ENCODE measurements around the gene MYBPC2. TPM values are rescaled to one million over a fixed set of nuclear protein-coding genes. Genes with fewer than 3 reads are reported as not detected.
"Not testable (repeated sequence)": the region's sequence is repeated elsewhere in the genome, so short reads cannot be mapped to it uniquely, and the experiment has no call there.

Gene MYBPC2
- total and polyA plus RNA-seq, 12 donors, result 0.03 to 1.6 TPM; not detected in 10

DNA sequence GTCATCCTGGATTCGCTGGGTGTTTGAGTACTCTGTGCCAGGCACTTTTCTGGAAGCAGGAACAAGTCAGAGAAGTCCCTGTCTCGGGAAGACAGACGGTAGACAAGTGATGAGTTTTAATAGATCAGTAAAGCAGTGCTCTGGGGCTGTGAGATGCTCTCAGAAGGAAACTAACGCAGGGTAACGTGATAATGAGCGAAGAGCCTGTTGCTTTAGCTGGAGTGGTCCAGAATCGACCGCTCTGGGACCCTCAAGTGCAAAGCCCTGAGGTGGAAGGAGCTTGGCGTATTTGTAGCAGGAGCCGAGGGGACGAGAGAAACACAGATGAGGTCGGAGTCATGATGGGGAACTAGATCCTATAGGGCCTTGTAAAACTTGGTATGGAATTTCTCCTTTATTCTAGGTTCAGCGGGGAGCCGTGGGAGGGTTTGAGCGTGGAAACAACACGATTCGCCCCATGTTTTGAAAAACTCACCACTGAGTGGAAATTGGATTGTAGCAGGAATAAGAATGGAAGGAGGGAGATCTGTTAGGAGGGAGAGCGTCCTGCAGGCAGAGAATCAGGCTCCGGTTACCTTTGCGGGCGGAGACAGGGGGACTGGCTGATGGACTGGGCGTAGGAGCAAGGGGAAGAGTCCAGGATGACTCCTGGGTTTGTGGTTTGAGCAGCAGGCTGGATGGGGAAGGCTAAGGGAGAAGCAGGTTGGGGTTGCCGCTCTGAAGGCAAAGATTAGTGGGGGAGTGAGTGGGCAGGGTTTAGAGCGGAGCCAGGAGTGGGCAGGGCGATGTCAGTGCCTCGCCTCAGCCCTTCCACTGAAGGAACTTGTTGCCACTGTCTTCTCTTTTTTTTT lies 47.8 kb upstream of the MYBPC2 start:
- H3K9me3 ChIP-seq (replicated peaks in 1 of 3), result no peaks in the 10 kb centered on the region
- H3K27ac ChIP-seq, result peak overlapping the region in 4 of 5 donors; percentile 54 to 81 (median 75)
- peaks cover 0 to 30% of the 10 kb centered on the region in 2 donors for H3K36me3 ChIP-seq (replicated peaks in 1 of 2)
- H3K4me1 ChIP-seq (replicated peaks in 1 of 2), result peaks cover 8 to 17% of the 10 kb centered on the region in 2 donors
- peak overlapping the region in 3 of 4 donors; percentile 39 to 52 (median 50) for H3K4me3 ChIP-seq
- DNase-seq, result no peak
- 14 to 16% (median 16%) methylated on average over 25 to 26 of the region's 26 CpGs for WGBS, 4 donors
- H3K27me3 ChIP-seq, result no peaks in the 10 kb centered on the region
- TF ChIP-seq POLR2A (IDR thresholded peaks at IDR 0.05), result no peak
- TF ChIP-seq, protein P1, sequence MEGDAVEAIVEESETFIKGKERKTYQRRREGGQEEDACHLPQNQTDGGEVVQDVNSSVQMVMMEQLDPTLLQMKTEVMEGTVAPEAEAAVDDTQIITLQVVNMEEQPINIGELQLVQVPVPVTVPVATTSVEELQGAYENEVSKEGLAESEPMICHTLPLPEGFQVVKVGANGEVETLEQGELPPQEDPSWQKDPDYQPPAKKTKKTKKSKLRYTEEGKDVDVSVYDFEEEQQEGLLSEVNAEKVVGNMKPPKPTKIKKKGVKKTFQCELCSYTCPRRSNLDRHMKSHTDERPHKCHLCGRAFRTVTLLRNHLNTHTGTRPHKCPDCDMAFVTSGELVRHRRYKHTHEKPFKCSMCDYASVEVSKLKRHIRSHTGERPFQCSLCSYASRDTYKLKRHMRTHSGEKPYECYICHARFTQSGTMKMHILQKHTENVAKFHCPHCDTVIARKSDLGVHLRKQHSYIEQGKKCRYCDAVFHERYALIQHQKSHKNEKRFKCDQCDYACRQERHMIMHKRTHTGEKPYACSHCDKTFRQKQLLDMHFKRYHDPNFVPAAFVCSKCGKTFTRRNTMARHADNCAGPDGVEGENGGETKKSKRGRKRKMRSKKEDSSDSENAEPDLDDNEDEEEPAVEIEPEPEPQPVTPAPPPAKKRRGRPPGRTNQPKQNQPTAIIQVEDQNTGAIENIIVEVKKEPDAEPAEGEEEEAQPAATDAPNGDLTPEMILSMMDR (IDR thresholded peaks at IDR 0.05), result no peak
- intact Hi-C loops (cut with DNase I), result no loop called here

DNA sequence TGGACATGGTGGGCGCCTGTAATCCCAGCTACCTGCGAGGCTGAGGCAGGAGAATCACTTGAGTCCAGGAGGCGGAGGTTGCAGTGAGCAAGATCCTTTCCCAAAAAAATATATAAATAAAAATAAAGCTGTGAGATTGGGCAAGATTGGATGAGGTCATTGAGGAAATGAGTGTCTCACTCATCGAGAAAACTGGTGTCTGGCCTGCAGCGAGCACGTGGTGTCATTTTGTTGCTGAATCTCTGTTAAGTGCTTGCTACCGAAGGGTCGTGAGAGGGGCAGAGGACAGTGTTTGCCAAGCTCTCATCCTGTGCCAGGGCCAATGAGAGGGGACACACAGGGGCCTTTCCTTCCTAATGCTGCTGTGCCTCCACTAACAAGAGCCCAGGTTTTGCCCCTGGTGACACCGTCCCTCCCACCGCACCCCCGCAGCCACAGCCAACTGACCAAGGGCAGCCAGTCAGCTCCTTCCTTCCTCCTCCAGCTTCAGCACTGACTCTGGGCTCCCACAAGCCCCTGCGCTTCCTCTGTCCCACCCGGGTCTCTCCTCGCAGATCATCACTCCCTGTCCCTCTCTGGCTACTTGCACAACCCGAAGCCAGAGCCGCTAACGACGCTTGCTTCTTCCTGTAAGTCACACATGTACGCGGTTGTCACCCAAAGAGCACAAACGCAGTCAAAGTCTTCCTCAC lies 45.4 kb upstream of the MYBPC2 start:
- H3K27me3 ChIP-seq, result no peaks in the 10 kb centered on the region
- intact Hi-C loops (cut with DNase I), result no loop called here
- TF ChIP-seq POLR2A (IDR thresholded peaks at IDR 0.05), result no peak
- TF ChIP-seq, protein P1 (IDR thresholded peaks at IDR 0.05), result no peak
- 79 to 89% (median 83%) methylated on average over 21 of the region's 21 CpGs for WGBS, 4 donors
- no peaks in the 10 kb centered on the region for H3K9me3 ChIP-seq (replicated peaks in 1 of 3)
- peaks cover 0 to 6% of the 10 kb centered on the region in 2 donors for H3K36me3 ChIP-seq (replicated peaks in 1 of 2)
- DNase-seq, result peak in 2 of 7 donors; percentile 26 to 29
- H3K27ac ChIP-seq, result peak overlapping the region in 1 of 5 donors; percentile 67
- H3K4me3 ChIP-seq, result no peak overlapping the region
- peaks cover 8 to 17% of the 10 kb centered on the region in 2 donors for H3K4me1 ChIP-seq (replicated peaks in 1 of 2)

DNA sequence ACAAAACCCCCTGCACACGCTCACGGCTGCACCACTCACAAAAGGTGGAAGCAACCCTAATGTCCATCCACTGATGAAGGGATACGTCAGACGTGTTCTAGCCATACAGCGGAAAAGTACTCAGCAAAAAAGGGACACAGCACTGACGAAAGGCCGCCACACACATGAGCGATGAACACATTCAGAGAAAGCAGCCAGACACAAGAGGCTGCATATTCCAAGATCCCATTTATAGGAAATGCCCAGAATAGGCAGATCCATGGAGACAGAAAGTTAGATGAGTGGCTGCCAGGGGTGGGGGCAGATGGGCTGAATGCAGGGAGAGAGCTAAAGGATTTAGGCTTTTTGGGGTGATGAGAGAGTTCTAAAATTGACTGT lies 44.8 kb upstream of the MYBPC2 start:
- H3K27ac ChIP-seq, result peak overlapping the region in 1 of 5 donors; percentile 67
- H3K9me3 ChIP-seq (replicated peaks in 1 of 3), result no peaks in the 10 kb centered on the region
- TF ChIP-seq, protein P1 (IDR thresholded peaks at IDR 0.05), result no peak
- TF ChIP-seq POLR2A (IDR thresholded peaks at IDR 0.05), result no peak
- WGBS, 4 donors, result 91 to 96% (median 93%) methylated on average over 8 of the region's 8 CpGs
- peaks cover 8 to 17% of the 10 kb centered on the region in 2 donors for H3K4me1 ChIP-seq (replicated peaks in 1 of 2)
- H3K27me3 ChIP-seq, result no peaks in the 10 kb centered on the region
- intact Hi-C loops (cut with DNase I), result no loop called here
- no peak for DNase-seq
- no peak overlapping the region for H3K4me3 ChIP-seq
- peaks cover 0 to under 1% of the 10 kb centered on the region in 2 donors for H3K36me3 ChIP-seq (replicated peaks in 1 of 2)

DNA sequence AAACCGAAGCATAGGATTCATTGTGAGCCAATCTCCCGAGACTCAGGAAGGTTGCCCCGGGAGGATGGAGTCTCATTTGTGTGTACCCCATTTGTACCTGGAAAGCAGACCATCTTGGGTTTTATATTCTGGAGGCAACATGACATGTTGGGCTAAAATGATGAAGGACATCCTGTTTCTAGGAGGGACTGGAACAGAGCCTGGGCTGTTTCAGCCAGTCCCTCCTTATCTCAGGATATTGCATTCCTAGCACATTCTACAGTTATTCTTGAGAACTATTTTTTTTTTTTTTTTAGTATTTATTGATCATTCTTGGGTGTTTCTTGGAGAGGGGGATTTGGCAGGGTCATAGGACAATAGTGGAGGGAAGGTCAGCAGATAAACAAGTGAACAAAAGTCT lies 42.4 kb upstream of the MYBPC2 start:
- intact Hi-C loops (cut with DNase I); H3K4me1 ChIP-seq (replicated peaks in 1 of 2); H3K36me3 ChIP-seq (replicated peaks in 1 of 2); H3K9me3 ChIP-seq (replicated peaks in 1 of 3); H3K27ac ChIP-seq; DNase-seq; H3K27me3 ChIP-seq; H3K4me3 ChIP-seq: not testable (repeated sequence)
- WGBS, 4 donors, result 67 to 89% (median 87%) methylated on average over 3 of the region's 3 CpGs

DNA sequence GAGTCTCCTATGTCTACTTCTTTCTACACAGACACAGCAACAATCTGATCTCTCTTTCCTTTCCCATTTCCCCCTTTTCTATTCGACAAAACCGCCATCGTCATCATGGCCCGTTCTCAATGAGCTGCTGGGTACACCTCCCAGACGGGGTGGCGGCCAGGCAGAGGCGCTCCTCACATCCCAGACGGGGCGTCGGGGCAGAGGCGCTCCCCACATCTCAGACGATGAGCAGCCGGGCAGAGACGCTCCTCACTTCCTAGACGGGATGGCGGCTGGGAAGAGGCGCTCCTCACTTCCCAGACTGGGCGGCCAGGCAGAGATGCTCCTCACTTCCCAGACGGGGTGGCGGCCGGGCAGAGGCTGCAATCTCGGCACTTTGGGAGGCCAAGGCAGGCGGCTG lies 41.7 kb upstream of the MYBPC2 start:
- H3K4me3 ChIP-seq; DNase-seq; H3K27me3 ChIP-seq; H3K4me1 ChIP-seq (replicated peaks in 1 of 2); intact Hi-C loops (cut with DNase I); H3K9me3 ChIP-seq (replicated peaks in 1 of 3); H3K36me3 ChIP-seq (replicated peaks in 1 of 2): not testable (repeated sequence)
- peak overlapping the region in 1 of 5 donors; percentile 55 for H3K27ac ChIP-seq
- WGBS, 4 donors, result 93 to 97% (median 94%) methylated on average over 16 to 22 of the region's 23 CpGs
